B cell (primary cell): ENCODE data around the gene GUCY2D. TPM values are rescaled to one million over a fixed set of nuclear protein-coding genes. Genes with fewer than 3 reads are reported as not detected.

Experiments
- ATAC-seq: fragments of 200-7000 bp; cut with Tn5 transposase; one replicate; pipeline ENCODE4 v1.10.0; 2021; ENCODE audit warnings: low read depth, mild to moderate bottlenecking, moderate number of reproducible peaks, moderate library complexity
- CTCF ChIA-PET: fragments of 350-600 bp; sonication (Branson Sonifier 250); formaldehyde crosslinking; loops from one replicate; lab custom pipeline; 2021; ENCODE audit warnings: antibody characterized with exemption, inconsistent platforms; lab: Charles Lee
- POLR2A ChIA-PET: fragments of 350-600 bp; sonication (Branson Sonifier 250); formaldehyde crosslinking; loops from one replicate; lab custom pipeline; 2021; ENCODE audit warnings: antibody characterized with exemption; lab: Charles Lee
- DNase-seq: peaks from one replicate; pipeline ENCODE4 v3.0.0; 2013
- H2AFZ ChIP-seq: 2 replicates; pipeline ENCODE4 v1.6.1; 2012; ENCODE audit warnings: mild to moderate bottlenecking, low read depth, low read length; ENCODE audit not compliant: insufficient read depth, poor library complexity, severe bottlenecking
- H3K27ac ChIP-seq, 2 donors: 1 replicate in 1 of 2; 2 replicates in 1 of 2; pipeline ENCODE4 v1.5.1; 2012 to 2013; ENCODE audit warnings: low read length in 2 of 2, mild to moderate bottlenecking in 2 of 2, moderate library complexity in 1 of 2
- H3K27me3 ChIP-seq, 4 experiments: fragments of 200-600 bp in 1 of 4; sonication (generic) in 1 of 4; replicated peaks in 1 of 4; 1 replicate in 2 of 4; 2 replicates in 2 of 4; pipeline versions ENCODE4 v1.6.1 to v1.7.0; 2013 to 2016; ENCODE audit warnings: low read length in 3 of 4, mild to moderate bottlenecking in 2 of 4, mixed read lengths in 1 of 4, moderate library complexity in 1 of 4; ENCODE audit not compliant: insufficient read depth in 4 of 4, control insufficient read depth in 3 of 4; ENCODE audit errors: control extremely low read depth in 1 of 4
- H3K36me3 ChIP-seq, 2 experiments: replicated peaks in 1 of 2; 1 replicate in 1 of 2; 2 replicates in 1 of 2; pipeline versions ENCODE4 v1.6.1 to v1.7.1; 2013; ENCODE audit warnings: low read length in 1 of 2; ENCODE audit not compliant: insufficient read depth in 2 of 2, control insufficient read depth in 1 of 2; ENCODE audit errors: control extremely low read depth in 1 of 2, extremely low read depth in 1 of 2
- H3K4me1 ChIP-seq, 2 donors: fragments of 200-600 bp in 1 of 2; sonication (generic) in 1 of 2; 1 replicate in 1 of 2; 2 replicates in 1 of 2; pipeline versions ENCODE4 v1.5.1 to v1.6.1; 2013 to 2017; ENCODE audit warnings: low read length in 2 of 2; ENCODE audit not compliant: control insufficient read depth in 2 of 2, insufficient read depth in 2 of 2
- H3K4me2 ChIP-seq: replicated peaks from 2 replicates; pipeline ENCODE3; 2012; ENCODE audit warnings: mild to moderate bottlenecking, low read depth, low read length; ENCODE audit not compliant: poor library complexity, severe bottlenecking
- H3K4me3 ChIP-seq, 5 experiments: fragments of 200-600 bp in 1 of 5; sonication (generic) in 1 of 5; 1 replicate in 3 of 5; 2 replicates in 2 of 5; pipeline versions ENCODE4 v1.5.1 to v1.7.0; 2011 to 2016; ENCODE audit warnings: low read length in 4 of 5, mild to moderate bottlenecking in 4 of 5, low read depth in 2 of 5, control low read depth in 1 of 5, moderate library complexity in 1 of 5; ENCODE audit not compliant: insufficient read depth in 1 of 5; ENCODE audit errors: control extremely low read depth in 1 of 5, extremely low read depth in 1 of 5
- H3K79me2 ChIP-seq: fragments of 200-600 bp; sonication (generic); one replicate; pipeline ENCODE4 v1.6.0; 2016; ENCODE audit warnings: low read length; ENCODE audit not compliant: control insufficient read depth, insufficient read depth
- H3K9ac ChIP-seq: fragments of 200-600 bp; sonication (generic); 2 replicates; pipeline ENCODE4 v1.6.1; 2017; ENCODE audit warnings: mild to moderate bottlenecking, low read length, moderate library complexity
- H3K9me3 ChIP-seq, 3 donors: one replicate each; pipeline versions ENCODE4 v1.6.1 to v1.7.1; 2013; ENCODE audit warnings: low read length in 2 of 3; ENCODE audit not compliant: control insufficient read depth in 2 of 3, insufficient read depth in 1 of 3; ENCODE audit errors: control extremely low read depth in 1 of 3
- H4K20me1 ChIP-seq: 2 replicates; pipeline ENCODE4 v1.6.0; 2012; ENCODE audit warnings: mild to moderate bottlenecking, low read length; ENCODE audit not compliant: insufficient read depth, control insufficient read depth, poor library complexity, severe bottlenecking
- H3K27ac Mint-ChIP-seq: one replicate; pipeline ENCODE4 v1.8.0; 2021; ENCODE audit warnings: mixed read lengths
- H3K27me3 Mint-ChIP-seq: one replicate; pipeline ENCODE4 v1.8.0; 2021; ENCODE audit warnings: mixed read lengths
- H3K4me1 Mint-ChIP-seq: one replicate; pipeline ENCODE4 v1.8.0; 2021; ENCODE audit warnings: mixed read lengths
- H3K4me3 Mint-ChIP-seq: one replicate; pipeline ENCODE4 v1.8.0; 2021; ENCODE audit warnings: mixed read lengths
- H3K9me3 Mint-ChIP-seq: one replicate; pipeline ENCODE4 v1.8.0; 2022; ENCODE audit warnings: mixed read lengths; ENCODE audit not compliant: insufficient read depth
- CTCF ChIP-seq: fragments of 200-600 bp; IDR thresholded peaks from one replicate; pipeline ENCODE4 v1.8.0; 2022; ENCODE audit warnings: antibody characterized with exemption, mild to moderate bottlenecking
- EZH2 ChIP-seq: IDR thresholded peaks from 2 replicates; pipeline ENCODE4 v1.6.1; 2012; ENCODE audit warnings: borderline replicate concordance, low read depth, mild to moderate bottlenecking, moderate library complexity, low read length; ENCODE audit not compliant: insufficient read depth, poor library complexity, severe bottlenecking
- WGBS: methylation state at CpG from one replicate; pipeline ENCODE4 v1.1.5; 2013; ENCODE audit warnings: missing lambda C conversion rate; ENCODE audit not compliant: insufficient coverage; 5-methylcytosine and 5-hydroxymethylcytosine counted together
- intact Hi-C: fragments of 100-400 bp; cut with micrococcal nuclease; formaldehyde crosslinking; loops from one replicate; pipeline ENCODE4 v1.10.0; 2022
- polyA plus RNA-seq: library from polyadenylated mRNA; depleted of rRNA; stranded (reverse); fragments of >200 nt; gene quantifications from 2 replicates; pipeline ENCODE4 v1.2.3, GENCODE V29; 2012
- total RNA-seq, 2 donors: library from RNA; stranded (reverse); fragments of 120-200 nt in 1 of 2; gene quantifications; 1 replicate in 1 of 2; 2 replicates in 1 of 2; pipeline versions ENCODE4 v1.2.3 to v1.2.4, GENCODE V29; 2013 to 2022

The GUCY2D gene
- total and polyA plus RNA-seq, 2 donors (not counting 1 experiment from before 2014, with no cell fraction given) = not detected

GRCh38 chr17:8031261-8031661 lies 28.8 kb downstream of the GUCY2D start:
- Histone ChIP-seq H2AFZ (no peak overlapping the region), H3K4me3 (no peak overlapping the region), H3K9me3 (no peaks in the 10 kb centered on the region), H3K4me2 (no peak overlapping the region), H3K27me3 (peaks cover 0 to 24% (median 13%) of the 10 kb centered on the region in 4 experiments), H4K20me1 (no peaks in the 10 kb centered on the region), H3K36me3 (no peaks in the 10 kb centered on the region), H3K9ac (no peak overlapping the region), H3K79me2 (no peaks in the 10 kb centered on the region), H3K4me1 (no peaks in the 10 kb centered on the region), H3K27ac (no peak overlapping the region)
- POLR2A ChIA-PET = no interaction called here
- no peak for TF ChIP-seq CTCF
- no peak for TF ChIP-seq EZH2
- intact Hi-C loops = no loop called here
- Mint-ChIP-seq H3K9me3 (no peaks in the 10 kb centered on the region), H3K27ac (no peak overlapping the region), H3K4me1 (no peaks in the 10 kb centered on the region), H3K27me3 (peaks cover 45% of the 10 kb centered on the region), H3K4me3 (no peak overlapping the region)
- no peak for DNase-seq
- 83% methylated on average over 6 of the region's 6 CpGs for WGBS
- CTCF ChIA-PET = no interaction called here
- no peak for ATAC-seq

GRCh38 chr17:8031950-8032349 lies 29.5 kb downstream of the GUCY2D start:
- no peak overlapping the region for H3K4me2 ChIP-seq
- H4K20me1 ChIP-seq = no peaks in the 10 kb centered on the region
- no peak overlapping the region for H3K9ac ChIP-seq
- no peak overlapping the region for H3K27ac ChIP-seq
- ATAC-seq (no peak), DNase-seq (no peak)
- intact Hi-C loops = no loop called here
- peaks cover 0 to 24% (median 12%) of the 10 kb centered on the region in 4 experiments for H3K27me3 ChIP-seq
- no peaks in the 10 kb centered on the region for H3K79me2 ChIP-seq
- H3K4me3 ChIP-seq = no peak overlapping the region
- Mint-ChIP-seq H3K4me1 (no peaks in the 10 kb centered on the region), H3K27ac (no peak overlapping the region), H3K27me3 (peaks cover 44% of the 10 kb centered on the region), H3K9me3 (no peaks in the 10 kb centered on the region), H3K4me3 (no peak overlapping the region)
- no peak overlapping the region for H2AFZ ChIP-seq
- TF ChIP-seq CTCF = no peak
- no peak for TF ChIP-seq EZH2
- H3K9me3 ChIP-seq = no peaks in the 10 kb centered on the region
- POLR2A ChIA-PET = interaction anchor here (0.5 kb wide), 1 partner anchor 299 kb away, joined by 3 read pairs; no protein-coding TSS in a partner anchor
- CTCF ChIA-PET = interaction anchor here (0.6 kb wide), 1 partner anchor 14 kb away, joined by 3 read pairs; no protein-coding TSS in a partner anchor
- no peaks in the 10 kb centered on the region for H3K36me3 ChIP-seq
- WGBS = no CpG with 5 or more reads among the region's 1 CpG
- H3K4me1 ChIP-seq = no peaks in the 10 kb centered on the region
